Forelimb muscle (tissue), 1 donor: ENCODE data around the gene APOBEC3H. TPM values are rescaled to one million over a fixed set of nuclear protein-coding genes. Genes with fewer than 3 reads are reported as not detected.
A peak's percentile ranks its signal among the peaks of the same experiment; 100 is the strongest.

Source experiments
- DNase-seq: peaks from one replicate; pipeline ENCODE4 v3.0.0-alpha.2; 2013; ENCODE audit warnings: low read depth
- polyA plus RNA-seq: library from polyadenylated mRNA; unstranded; fragments of 120-200 nt; gene quantifications from one replicate; pipeline ENCODE4 v1.2.1, GENCODE V29; 2013; ENCODE audit not compliant: insufficient read length

Gene APOBEC3H
- polyA plus RNA-seq, 1 donor, result not detected

- DNase-seq, result no peak
Observed at GRCh38 chr22:39135092-39135896, 38.2 kb downstream of the APOBEC3H start.

GRCh38 chr22:39136317-39136716 is 39.3 kb downstream of the APOBEC3H start:
- no peak for DNase-seq

GRCh38 chr22:39138357-39138997 is 41.4 kb downstream of the APOBEC3H start:
- no peak for DNase-seq

- no peak for DNase-seq
Observed at GRCh38 chr22:39139933-39140332, 42.9 kb downstream of the APOBEC3H start.

GRCh38 chr22:39142088-39142680 is 45.1 kb downstream of the APOBEC3H start:
- DNase-seq, result no peak

GRCh38 chr22:39144101-39144767 is 47.2 kb downstream of the APOBEC3H start:
- no peak for DNase-seq

- DNase-seq, result no peak
Observed at GRCh38 chr22:39146256-39147101, 49.4 kb downstream of the APOBEC3H start.

- DNase-seq, result no peak
Observed at GRCh38 chr22:39147335-39148025, 50.4 kb downstream of the APOBEC3H start.

- no peak for DNase-seq
Observed at GRCh38 chr22:39148026-39148726, 51.1 kb downstream of the APOBEC3H start.

GRCh38 chr22:39148727-39149535 is 51.9 kb downstream of the APOBEC3H start:
- DNase-seq, result no peak

- DNase-seq, result no peak
Observed at GRCh38 chr22:39149915-39150847, 53.1 kb downstream of the APOBEC3H start.

GRCh38 chr22:39150848-39151215 is 53.8 kb downstream of the APOBEC3H start:
- no peak for DNase-seq

- DNase-seq, result no peak
Observed at GRCh38 chr22:39151329-39151975, 54.4 kb downstream of the APOBEC3H start.

- no peak for DNase-seq
Observed at GRCh38 chr22:39152024-39152510, 55.0 kb downstream of the APOBEC3H start.

GRCh38 chr22:39152511-39153219 is 55.6 kb downstream of the APOBEC3H start, which contains the start of gene CBX7:
CBX7 (minus strand) TSS chr22:39152680; CDS start chr22:39152444, 236 bp downstream.
- peak; percentile 51 for DNase-seq

GRCh38 chr22:39153220-39153717 is 56.2 kb downstream of the APOBEC3H start:
- DNase-seq, result no peak
